IMR-90 (cell line): Measurements from ENCODE around the gene PKD1L1. TPM values are rescaled to one million over a fixed set of nuclear protein-coding genes. Genes with fewer than 3 reads are reported as not detected.

Source experiments
- ATAC-seq: fragments of 200-7000 bp; cut with Tn5 transposase; 2 replicates; pipeline ENCODE4 v1.9.1; 2020; ENCODE audit warnings: low read depth, mild to moderate bottlenecking, moderate library complexity
- BruUV-seq: library from RNA; stranded (reverse); fragments of 400-500 nt; replicated peaks from 2 replicates; lab custom pipeline; 2021; lab: Mats Ljungman, UMichigan
- CTCF ChIA-PET: fragments of 300-600 bp; formaldehyde crosslinking; extraction: SDS; loops from one replicate; lab custom pipeline; 2021; ENCODE audit warnings: antibody characterized with exemption; lab: Yijun Ruan, JAX
- POLR2A ChIA-PET: fragments of 300-600 bp; sonication (Branson Sonifier 250); formaldehyde crosslinking; loops from one replicate; lab custom pipeline; 2022; ENCODE audit warnings: antibody characterized with exemption; ENCODE audit not compliant: unreplicated experiment; lab: Charles Lee
- DNase-seq: peaks from one replicate; pipeline ENCODE4 v3.0.0; 2013
- H2AFZ ChIP-seq: replicated peaks from 2 replicates; pipeline ENCODE3; 2013; ENCODE audit warnings: low read length, mild to moderate bottlenecking; ENCODE audit not compliant: poor library complexity
- H2AK5ac ChIP-seq: 2 replicates; pipeline ENCODE4 v1.6.1; 2013; ENCODE audit warnings: low read depth, low read length, inconsistent platforms
- H2AK9ac ChIP-seq: replicated peaks from 2 replicates; pipeline ENCODE3; 2013; ENCODE audit warnings: mild to moderate bottlenecking, low read depth, low read length, moderate library complexity; ENCODE audit not compliant: poor library complexity
- H2BK120ac ChIP-seq: 2 replicates; pipeline ENCODE4 v1.6.1; 2013; ENCODE audit warnings: low read depth, low read length, inconsistent platforms
- H2BK15ac ChIP-seq: 3 replicates; pipeline ENCODE4 v1.6.1; 2013; ENCODE audit warnings: low read depth, low read length, inconsistent platforms
- H2BK20ac ChIP-seq: 2 replicates; pipeline ENCODE4 v1.6.1; 2013; ENCODE audit warnings: low read depth, mild to moderate bottlenecking, inconsistent platforms, low read length, moderate library complexity
- H2BK5ac ChIP-seq: 2 replicates; pipeline ENCODE4 v1.6.1; 2013; ENCODE audit warnings: mild to moderate bottlenecking, low read depth, low read length, inconsistent platforms; ENCODE audit not compliant: poor library complexity, severe bottlenecking
- H3K14ac ChIP-seq: replicated peaks from 2 replicates; pipeline ENCODE4 v1.6.1; 2013; ENCODE audit warnings: low read depth, low read length, inconsistent platforms
- H3K18ac ChIP-seq: 2 replicates; pipeline ENCODE4 v1.6.1; 2013; ENCODE audit warnings: low read depth, low read length, control low read depth
- H3K23ac ChIP-seq: 2 replicates; pipeline ENCODE4 v1.6.1; 2013; ENCODE audit warnings: low read depth, low read length, inconsistent platforms
- H3K27ac ChIP-seq: 2 replicates; pipeline ENCODE4 v1.5.1; 2013; ENCODE audit warnings: mild to moderate bottlenecking, control low read depth, low read length; ENCODE audit not compliant: insufficient read depth
- H3K27me3 ChIP-seq: 2 replicates; pipeline ENCODE4 v1.6.1; 2013; ENCODE audit warnings: low read length; ENCODE audit not compliant: control insufficient read depth, insufficient read depth
- H3K36me3 ChIP-seq: 2 replicates; pipeline ENCODE4 v1.6.1; 2013; ENCODE audit warnings: low read length, mixed read lengths; ENCODE audit not compliant: control insufficient read depth, insufficient read depth
- H3K4ac ChIP-seq: 2 replicates; pipeline ENCODE4 v1.6.1; 2013; ENCODE audit warnings: low read depth, low read length, inconsistent platforms
- H3K4me1 ChIP-seq: 2 replicates; pipeline ENCODE4 v1.6.1; 2013; ENCODE audit warnings: low read length, mixed read lengths; ENCODE audit not compliant: control insufficient read depth, insufficient read depth
- H3K4me2 ChIP-seq: 2 replicates; pipeline ENCODE4 v1.6.1; 2013; ENCODE audit warnings: low read depth, mild to moderate bottlenecking, control low read depth, low read length, moderate library complexity
- H3K4me3 ChIP-seq: 2 replicates; pipeline ENCODE4 v1.5.1; 2013; ENCODE audit warnings: low read depth, mild to moderate bottlenecking, control low read depth, low read length, moderate library complexity; ENCODE audit not compliant: insufficient read depth
- H3K56ac ChIP-seq: 2 replicates; pipeline ENCODE4 v1.6.1; 2013; ENCODE audit warnings: low read length, inconsistent platforms; ENCODE audit not compliant: insufficient read depth; ENCODE audit errors: extremely low read depth
- H3K79me1 ChIP-seq, 2 experiments: 2 replicates each; pipeline ENCODE4 v1.6.1; 2013; ENCODE audit warnings: low read length in 2 of 2, inconsistent platforms in 1 of 2, low read depth in 1 of 2
- H3K9ac ChIP-seq: 2 replicates; pipeline ENCODE4 v1.6.1; 2013; ENCODE audit warnings: low read depth, low read length, control low read depth
- H3K9me1 ChIP-seq: 2 replicates; pipeline ENCODE4 v1.6.1; 2013; ENCODE audit warnings: low read length, inconsistent platforms; ENCODE audit not compliant: insufficient read depth
- H3K9me3 ChIP-seq: 2 replicates; pipeline ENCODE4 v1.6.1; 2013; ENCODE audit warnings: low read length; ENCODE audit not compliant: control insufficient read depth, insufficient read depth
- H4K20me1 ChIP-seq: 2 replicates; pipeline ENCODE4 v1.6.1; 2013; ENCODE audit warnings: low read length, inconsistent platforms; ENCODE audit not compliant: insufficient read depth
- H4K5ac ChIP-seq: 2 replicates; pipeline ENCODE4 v1.6.1; 2013; ENCODE audit warnings: mild to moderate bottlenecking, low read depth, low read length, control low read depth
- H4K8ac ChIP-seq, 2 experiments: 2 replicates each; pipeline ENCODE4 v1.6.1; 2013; ENCODE audit warnings: low read depth in 2 of 2, low read length in 2 of 2, control low read depth in 1 of 2, inconsistent platforms in 1 of 2
- H4K91ac ChIP-seq: 2 replicates; pipeline ENCODE4 v1.6.1; 2013; ENCODE audit warnings: low read depth, low read length, inconsistent platforms; ENCODE audit not compliant: insufficient read depth
- FOS ChIP-seq: fragments of 150-350 bp; IDR thresholded peaks from 2 replicates; pipeline ENCODE4 v1.6.1; 2016; ENCODE audit warnings: low read depth, low read length
- MAFK ChIP-seq: IDR thresholded peaks from 2 replicates; pipeline ENCODE4 v1.6.1; 2012; ENCODE audit warnings: low read depth, low read length, improper control_type of control experiment
- NFE2L2 ChIP-seq: fragments of 150-350 bp; IDR thresholded peaks from 2 replicates; pipeline ENCODE4 v1.6.1; 2016; ENCODE audit warnings: low read depth, mild to moderate bottlenecking, low read length
- USF2 ChIP-seq: fragments of 150-350 bp; IDR thresholded peaks from 2 replicates; pipeline ENCODE4 v1.6.1; 2017; ENCODE audit warnings: mild to moderate bottlenecking, antibody characterized with exemption, low read length, low read depth
- WGBS, 2 experiments: methylation state at CpG; one replicate each; pipeline versions ENCODE4 v1.1.5 to v1.1.7; 2013; ENCODE audit warnings: missing lambda C conversion rate in 2 of 2; ENCODE audit not compliant: insufficient read length in 1 of 2; ENCODE audit errors: extremely low coverage in 2 of 2; 5-methylcytosine and 5-hydroxymethylcytosine counted together
- dilution Hi-C: fragments of 300-500 bp; cut with HindIII; formaldehyde crosslinking; loops from one replicate; pipeline ENCODE4 v1.14.3; 2018; ENCODE audit warnings: low sequenced_read_pairs; ENCODE audit not compliant: unreplicated experiment
- in situ Hi-C: fragments of 300-500 bp; cut with MboI; formaldehyde crosslinking; loops from 3 replicates; pipeline ENCODE4 v1.14.3; 2019; ENCODE audit warnings: low sequenced_read_pairs, inconsistent platforms, mixed read lengths
- intact Hi-C: fragments of 100-400 bp; cut with micrococcal nuclease; formaldehyde crosslinking; loops from 2 replicates; pipeline ENCODE4 v1.10.0; 2022
- polyA plus RNA-seq, 3 experiments: library from polyadenylated mRNA; depleted of rRNA; stranded (reverse); fragments of >200 nt; gene quantifications; 2 replicates each; pipeline ENCODE4 v1.2.3, GENCODE V29; 2012; ENCODE audit warnings: low replicate concordance in 1 of 3
- total RNA-seq: library from RNA; depleted of rRNA; stranded (reverse); fragments of >200 nt; gene quantifications from 2 replicates; pipeline ENCODE4 v1.2.3, GENCODE V29; 2012; rRNA removed

Gene PKD1L1
- total and polyA plus RNA-seq, 2 of the 4 experiments (the other 2 are of a cell fraction) = under 0.01 to 0.15 TPM

- Histone ChIP-seq H3K9me3 (no peaks in the 10 kb centered on the region), H2AK9ac (peak overlapping the region; percentile 99), H3K79me1 (no peaks in the 10 kb centered on the region), H4K91ac (peak overlapping the region; percentile 99), H3K36me3 (no peaks in the 10 kb centered on the region), H3K18ac (peak overlapping the region; percentile 86), H4K20me1 (no peaks in the 10 kb centered on the region), H3K9me1 (peaks cover 17% of the 10 kb centered on the region), H4K8ac (peak overlapping the region; percentile 83 to 97), H3K4me1 (peaks cover 18% of the 10 kb centered on the region), H2BK120ac (peak overlapping the region; percentile 99), H3K4me2 (peak overlapping the region; percentile 60), H2AFZ (peak overlapping the region; percentile 84), H3K4ac (peak overlapping the region; percentile 95), H3K9ac (peak overlapping the region; percentile 14; the same call in 1 of the 2 replicates), H2BK5ac (peak overlapping the region; percentile 90), H2BK15ac (peak overlapping the region; percentile 94), H3K14ac (peak overlapping the region; percentile 91), H3K23ac (peak overlapping the region; percentile 64), H3K27me3 (no peaks in the 10 kb centered on the region), H4K5ac (peak overlapping the region; percentile 82), H3K27ac (peak overlapping the region; percentile 78), H3K4me3 (no peak overlapping the region), H2BK20ac (peak overlapping the region; percentile 98), H2AK5ac (peak overlapping the region; percentile 92), H3K56ac (peak overlapping the region; percentile 87)
- CTCF ChIA-PET = interaction anchor here (0.6 kb wide), 1 partner anchor 239 kb away, joined by 3 read pairs; no protein-coding TSS in a partner anchor
- POLR2A ChIA-PET = no interaction called here
- in situ Hi-C loops (no loop called here), dilution Hi-C loops (no loop called here), intact Hi-C loops (no loop called here)
- WGBS, 2 experiments = 100% methylated on average over 1 of the region's 4 CpGs; no CpG with 5 or more reads in 1 of the 2 experiments
- ATAC-seq (peak; percentile 27), DNase-seq (peak; percentile 22)
- TF ChIP-seq MAFK = no peak
- TF ChIP-seq USF2 = no peak
- TF ChIP-seq FOS = no peak
- no peak for TF ChIP-seq NFE2L2
- BruUV-seq = no TSS peak
Observed at GRCh38 chr7:47725031-47725780, 223.1 kb downstream of the PKD1L1 start.

Other genes starting within 250 kb of the PKD1L1 start
- 18.3 and 31.9 TPM in 2 replicates for gene HUS1, start 31.1 kb upstream of the PKD1L1 start, total RNA-seq
- 12.7 and 16.2 TPM in 2 replicates for gene HUS1, start 31.1 kb upstream of the PKD1L1 start, polyA plus RNA-seq (2012; rRNA removed)
- not detected in 2 replicates for gene SUN3, start 80.6 kb upstream of the PKD1L1 start, total RNA-seq
- not detected in 2 replicates for gene SUN3, start 80.6 kb upstream of the PKD1L1 start, polyA plus RNA-seq (2012; rRNA removed)
- gene C7orf57, start 87.1 kb upstream of the PKD1L1 start, total RNA-seq = not detected in 2 replicates
- not detected in 2 replicates for gene C7orf57, start 87.1 kb upstream of the PKD1L1 start, polyA plus RNA-seq (2012; rRNA removed)
- 3.9 and 4.2 TPM in 2 replicates for gene UPP1, start 140.8 kb upstream of the PKD1L1 start, total RNA-seq
- gene UPP1, start 140.8 kb upstream of the PKD1L1 start, polyA plus RNA-seq (2012; rRNA removed) = 14.5 and 17.0 TPM in 2 replicates
- gene ABCA13, start 223.0 kb upstream of the PKD1L1 start, total RNA-seq = under 0.01 TPM in 2 replicates
- gene ABCA13, start 223.0 kb upstream of the PKD1L1 start, polyA plus RNA-seq (2012; rRNA removed) = 0.04 and 0.07 TPM in 2 replicates